HUES6 (cell line): ENCODE data around the gene MICB.
A peak's percentile ranks its signal among the peaks of the same experiment; 100 is the strongest.

ENCODE experiments used
- H3K27ac ChIP-seq: 2 replicates; pipeline ENCODE4 v1.7.0; 2013; ENCODE audit warnings: low read depth, mild to moderate bottlenecking, low read length, inconsistent platforms
- H3K27me3 ChIP-seq: 2 replicates; pipeline ENCODE4 v1.6.1; 2013; ENCODE audit warnings: low read length; ENCODE audit not compliant: control insufficient read depth, insufficient read depth
- H3K36me3 ChIP-seq: 2 replicates; pipeline ENCODE4 v1.6.1; 2013; ENCODE audit warnings: low read length; ENCODE audit not compliant: control insufficient read depth, insufficient read depth
- H3K4me1 ChIP-seq: 2 replicates; pipeline ENCODE4 v1.6.1; 2013; ENCODE audit warnings: low read length; ENCODE audit not compliant: control insufficient read depth, insufficient read depth
- H3K4me3 ChIP-seq: 2 replicates; pipeline ENCODE4 v1.5.1; 2013; ENCODE audit warnings: low read depth, low read length
- H3K9ac ChIP-seq: one replicate; pipeline ENCODE4 v1.6.1; 2013; ENCODE audit warnings: mild to moderate bottlenecking, low read length
- H3K9me3 ChIP-seq: 2 replicates; pipeline ENCODE4 v1.6.1; 2013; ENCODE audit warnings: low read depth, low read length; ENCODE audit not compliant: control insufficient read depth, insufficient read depth

Gene MICB

GRCh38 chr6:31513456-31514165 lies 15.7 kb downstream of the MICB start:
- no peaks in the 10 kb centered on the region for H3K27me3 ChIP-seq
- H3K9me3 ChIP-seq: no peaks in the 10 kb centered on the region
- H3K4me1 ChIP-seq: no peaks in the 10 kb centered on the region
- H3K27ac ChIP-seq: no peak overlapping the region
- H3K9ac ChIP-seq: no peak overlapping the region
- H3K4me3 ChIP-seq: no peak overlapping the region
- H3K36me3 ChIP-seq: peaks cover 21% of the 10 kb centered on the region

GRCh38 chr6:31521835-31522234 lies 23.9 kb downstream of the MICB start:
- H3K9ac ChIP-seq: no peak overlapping the region
- H3K27ac ChIP-seq: no peak overlapping the region
- no peaks in the 10 kb centered on the region for H3K36me3 ChIP-seq
- H3K4me3 ChIP-seq: no peak overlapping the region
- no peaks in the 10 kb centered on the region for H3K27me3 ChIP-seq
- H3K4me1 ChIP-seq: no peaks in the 10 kb centered on the region
- no peaks in the 10 kb centered on the region for H3K9me3 ChIP-seq

- Histone ChIP-seq H3K4me1 (peaks cover 7% of the 10 kb centered on the region), H3K9ac (no peak overlapping the region), H3K36me3 (peaks cover 12% of the 10 kb centered on the region), H3K4me3 (no peak overlapping the region), H3K27ac (no peak overlapping the region), H3K9me3 (no peaks in the 10 kb centered on the region), H3K27me3 (no peaks in the 10 kb centered on the region)
Measured at GRCh38 chr6:31525553-31525931, 27.6 kb downstream of the MICB start.

GRCh38 chr6:31525932-31526591 lies 28.1 kb downstream of the MICB start:
- H3K36me3 ChIP-seq: peaks cover 17% of the 10 kb centered on the region
- no peaks in the 10 kb centered on the region for H3K9me3 ChIP-seq
- no peak overlapping the region for H3K27ac ChIP-seq
- H3K27me3 ChIP-seq: no peaks in the 10 kb centered on the region
- H3K4me3 ChIP-seq: no peak overlapping the region
- no peak overlapping the region for H3K9ac ChIP-seq
- peaks cover 7% of the 10 kb centered on the region for H3K4me1 ChIP-seq

- no peaks in the 10 kb centered on the region for H3K27me3 ChIP-seq
- peak overlapping the region; percentile 4 for H3K9ac ChIP-seq
- no peak overlapping the region for H3K4me3 ChIP-seq
- H3K36me3 ChIP-seq: peaks cover 40% of the 10 kb centered on the region
- H3K4me1 ChIP-seq: peaks cover 7% of the 10 kb centered on the region
- no peaks in the 10 kb centered on the region for H3K9me3 ChIP-seq
- H3K27ac ChIP-seq: no peak overlapping the region
Measured at GRCh38 chr6:31528307-31528777, 30.4 kb downstream of the MICB start.

GRCh38 chr6:31528821-31529328 lies 30.9 kb downstream of the MICB start, which contains the start of gene MCCD1:
Gene MCCD1 (plus strand): TSS chr6:31528962. CDS start chr6:31529015, 53 bp downstream.
- H3K9ac ChIP-seq: peak within 1 kb of the TSS; percentile 41
- H3K4me3 ChIP-seq: no peak within 1 kb of the TSS
- no peaks in the 10 kb centered on the region for H3K9me3 ChIP-seq
- H3K27me3 ChIP-seq: no peaks in the 10 kb centered on the region
- H3K36me3 ChIP-seq: peaks cover 45% of the 10 kb centered on the region
- H3K27ac ChIP-seq: no peak within 1 kb of the TSS
- H3K4me1 ChIP-seq: peaks cover 7% of the 10 kb centered on the region

- no peak overlapping the region for H3K4me3 ChIP-seq
- peaks cover 52% of the 10 kb centered on the region for H3K36me3 ChIP-seq
Measured at GRCh38 chr6:31529329-31530150, 31.6 kb downstream of the MICB start.

GRCh38 chr6:31530659-31531058 lies 32.7 kb downstream of the MICB start:
- no peak overlapping the region for H3K4me3 ChIP-seq
- no peak overlapping the region for H3K9ac ChIP-seq
- no peaks in the 10 kb centered on the region for H3K27me3 ChIP-seq
- H3K27ac ChIP-seq: no peak overlapping the region
- no peaks in the 10 kb centered on the region for H3K9me3 ChIP-seq
- H3K4me1 ChIP-seq: peaks cover 7% of the 10 kb centered on the region
- peaks cover 63% of the 10 kb centered on the region for H3K36me3 ChIP-seq

More at GRCh38 chr6:31529329-31530150, 31.6 kb downstream of the MICB start:
- peaks cover 7% of the 10 kb centered on the region for H3K4me1 ChIP-seq
- H3K27me3 ChIP-seq: no peaks in the 10 kb centered on the region
- no peak overlapping the region for H3K27ac ChIP-seq
- H3K9me3 ChIP-seq: no peaks in the 10 kb centered on the region
- no peak overlapping the region for H3K9ac ChIP-seq

GRCh38 chr6:31531162-31531561 lies 33.2 kb downstream of the MICB start:
- Histone ChIP-seq H3K27ac (no peak overlapping the region), H3K9ac (no peak overlapping the region), H3K36me3 (peaks cover 68% of the 10 kb centered on the region), H3K27me3 (no peaks in the 10 kb centered on the region), H3K9me3 (no peaks in the 10 kb centered on the region), H3K4me1 (peaks cover 7% of the 10 kb centered on the region), H3K4me3 (no peak overlapping the region)

- H3K4me1 ChIP-seq: peaks cover 7% of the 10 kb centered on the region
- H3K27ac ChIP-seq: no peak overlapping the region
- H3K36me3 ChIP-seq: peaks cover 76% of the 10 kb centered on the region
Measured at GRCh38 chr6:31531771-31532643, 34.1 kb downstream of the MICB start.

More at GRCh38 chr6:31531771-31532643, 34.1 kb downstream of the MICB start:
- Histone ChIP-seq H3K9ac (no peak overlapping the region), H3K27me3 (no peaks in the 10 kb centered on the region), H3K9me3 (no peaks in the 10 kb centered on the region), H3K4me3 (no peak overlapping the region)
